ENCODE data around the gene LPCAT3.

LPCAT3 gene

GRCh38 chr12:6963016-6963731 lies 55.1 kb downstream of the LPCAT3 start:
- DNase-seq = no peak

GRCh38 chr12:6962285-6963015 lies 55.8 kb downstream of the LPCAT3 start:
- DNase-seq = no peak

- DNase-seq = peak in 2 of 5 experiments; percentile 39 to 81
Measured at GRCh38 chr12:6961695-6962284, 56.5 kb downstream of the LPCAT3 start.

GRCh38 chr12:6961278-6961694 lies 57.0 kb downstream of the LPCAT3 start:
- DNase-seq = peak; percentile 74 to 97 (median 91)

GRCh38 chr12:6960593-6961277 lies 57.5 kb downstream of the LPCAT3 start:
- DNase-seq = peak in 1 of 5 experiments; percentile 89

- DNase-seq = no peak
Measured at GRCh38 chr12:6959805-6960592, 58.3 kb downstream of the LPCAT3 start.

- peak; percentile 40 to 92 (median 67) for DNase-seq
Measured at GRCh38 chr12:6959058-6959804, 59.0 kb downstream of the LPCAT3 start.

- no peak for DNase-seq
Measured at GRCh38 chr12:6958609-6959057, 59.6 kb downstream of the LPCAT3 start.

- DNase-seq = no peak
Measured at GRCh38 chr12:6957741-6958608, 60.3 kb downstream of the LPCAT3 start.

GRCh38 chr12:6957151-6957701 lies 61.0 kb downstream of the LPCAT3 start:
- DNase-seq = peak in 2 of 5 experiments; percentile 69 to 77

GRCh38 chr12:6956021-6956727 lies 62.1 kb downstream of the LPCAT3 start:
- DNase-seq = peak in 2 of 5 experiments; percentile 51 to 57

GRCh38 chr12:6955108-6956020 lies 62.9 kb downstream of the LPCAT3 start:
- DNase-seq = no peak

GRCh38 chr12:6954316-6955107 lies 63.8 kb downstream of the LPCAT3 start:
- peak in 1 of 5 experiments; percentile 38 for DNase-seq

GRCh38 chr12:6953442-6954315 lies 64.6 kb downstream of the LPCAT3 start:
- peak in 4 of 5 experiments; percentile 67 to 81 (median 74) for DNase-seq

GRCh38 chr12:6952863-6953441 lies 65.3 kb downstream of the LPCAT3 start:
- DNase-seq = no peak

Measured in T-helper 2 cell (primary cell).